Stimulated activated CD8-positive, alpha-beta memory T cell treated with anti-CD3 and anti-CD28 coated beads, Interleukin-2, amount 100 ng/mL, for 48 hours (primary cell): Measurements from ENCODE around the gene ARSB.

Experiments
- DNase-seq, 2 donors: peaks; one replicate each; pipeline ENCODE4 v3.0.0-alpha.2; 2020; ENCODE audit warnings: low read depth in 2 of 2

The ARSB gene

DNA sequence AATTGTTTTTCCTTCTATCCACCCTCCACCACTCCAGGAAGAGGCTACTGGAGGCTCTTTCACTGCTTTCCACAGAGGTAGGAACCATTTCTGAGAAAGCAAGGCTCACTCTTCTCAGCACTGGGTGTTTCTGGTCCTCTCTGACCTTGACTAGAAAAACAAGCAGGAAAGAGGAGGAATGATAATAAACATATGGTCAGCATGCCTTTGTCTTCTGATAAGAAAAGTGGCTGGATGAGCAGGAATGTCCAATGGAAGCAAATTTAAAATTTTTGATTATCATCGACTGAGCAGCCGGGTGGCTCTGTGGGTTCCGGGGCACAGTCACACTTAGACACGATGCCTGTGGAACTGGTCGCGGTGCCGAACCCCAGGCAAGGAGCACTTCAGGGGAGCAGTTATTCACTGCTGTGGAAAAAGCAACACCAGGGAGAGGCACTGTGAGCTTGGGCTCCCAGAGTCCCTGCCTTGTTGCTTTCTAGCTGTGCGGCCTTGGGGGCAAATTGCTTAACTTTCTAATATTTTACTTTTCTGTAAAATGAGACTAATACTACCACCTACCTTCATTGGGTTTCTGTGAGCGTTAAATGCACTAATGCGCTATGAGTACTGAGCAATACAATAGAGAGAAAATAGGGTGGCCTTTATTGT, 179.5 kb downstream of the ARSB start:
- DNase-seq: no peak

DNA sequence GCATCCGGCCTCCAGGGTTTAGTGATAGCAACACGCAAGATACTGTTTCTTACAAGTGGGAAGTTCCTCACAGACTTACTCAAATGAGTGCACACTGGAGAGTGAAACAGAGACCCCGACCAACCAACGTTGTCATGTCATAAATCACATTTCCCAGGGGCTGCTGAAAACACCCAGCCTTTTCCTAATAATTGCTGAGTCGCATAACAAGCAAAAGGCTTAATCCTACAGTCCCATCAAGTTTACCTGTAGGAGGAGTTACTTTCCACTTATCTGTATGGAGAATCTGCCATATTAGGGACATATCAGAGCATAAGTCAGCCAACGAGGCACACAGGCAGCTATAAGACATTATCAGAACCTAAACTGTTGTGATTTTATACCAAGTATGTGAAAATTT, 180.1 kb downstream of the ARSB start:
- DNase-seq: no peak

DNA sequence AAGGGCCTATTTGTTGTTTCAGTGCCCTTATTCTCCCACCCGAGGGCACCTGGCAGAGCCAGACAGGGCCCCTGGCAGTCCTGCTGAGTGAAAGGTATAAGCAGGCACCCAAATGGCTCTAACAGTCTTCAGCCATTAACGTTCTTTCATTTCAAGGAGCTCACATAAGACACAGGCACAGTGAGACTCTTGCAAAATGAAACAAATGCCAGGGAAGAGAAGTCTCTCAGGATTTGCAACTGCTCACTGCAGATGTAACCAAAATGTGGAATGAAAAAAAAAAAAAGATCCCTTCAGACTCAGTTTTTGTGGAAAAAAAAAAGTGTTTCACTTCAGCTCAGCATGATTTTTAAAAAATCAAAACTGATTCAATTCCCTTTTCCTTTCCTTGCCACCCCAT, 181.2 kb downstream of the ARSB start:
- no peak for DNase-seq

DNA sequence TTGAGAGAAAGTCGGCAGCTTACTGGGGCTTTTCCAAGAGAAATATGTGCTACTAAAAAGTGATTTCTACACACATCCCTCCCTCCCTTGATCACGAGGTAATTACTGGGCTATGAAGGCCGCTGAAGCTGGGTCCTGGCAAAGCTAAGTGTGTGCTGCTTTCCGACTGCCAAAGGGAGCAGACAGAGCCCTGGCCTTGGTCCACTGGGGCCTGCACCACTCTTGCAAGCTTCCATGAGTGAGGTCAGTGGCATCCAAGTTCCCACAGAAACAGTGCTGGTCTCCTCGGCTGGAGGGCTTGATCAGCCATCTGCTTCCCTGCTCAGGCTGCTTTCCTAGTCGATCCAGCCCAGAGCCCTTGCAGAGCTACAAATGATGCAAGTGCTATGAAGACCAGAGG, 181.8 kb downstream of the ARSB start:
- no peak for DNase-seq

DNA sequence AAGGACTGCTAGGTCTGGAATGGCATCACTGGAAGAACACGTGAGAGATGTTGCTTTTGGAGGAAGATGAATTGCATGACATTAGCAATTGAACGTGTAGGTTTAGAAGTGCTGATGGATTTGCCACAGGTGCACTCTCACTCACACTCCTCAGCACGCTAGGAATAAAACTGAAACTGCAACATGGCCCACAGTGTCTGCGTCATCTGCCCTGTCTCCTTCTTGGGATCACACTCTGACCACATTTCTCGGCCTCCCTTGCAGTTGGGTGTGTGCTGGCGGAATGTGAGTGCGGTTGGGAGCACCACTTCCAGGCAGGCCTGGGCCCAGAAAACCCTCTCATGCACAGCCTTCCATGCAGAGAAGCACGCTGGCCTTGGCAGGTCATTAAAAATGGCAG, 183.7 kb downstream of the ARSB start:
- no peak for DNase-seq

DNA sequence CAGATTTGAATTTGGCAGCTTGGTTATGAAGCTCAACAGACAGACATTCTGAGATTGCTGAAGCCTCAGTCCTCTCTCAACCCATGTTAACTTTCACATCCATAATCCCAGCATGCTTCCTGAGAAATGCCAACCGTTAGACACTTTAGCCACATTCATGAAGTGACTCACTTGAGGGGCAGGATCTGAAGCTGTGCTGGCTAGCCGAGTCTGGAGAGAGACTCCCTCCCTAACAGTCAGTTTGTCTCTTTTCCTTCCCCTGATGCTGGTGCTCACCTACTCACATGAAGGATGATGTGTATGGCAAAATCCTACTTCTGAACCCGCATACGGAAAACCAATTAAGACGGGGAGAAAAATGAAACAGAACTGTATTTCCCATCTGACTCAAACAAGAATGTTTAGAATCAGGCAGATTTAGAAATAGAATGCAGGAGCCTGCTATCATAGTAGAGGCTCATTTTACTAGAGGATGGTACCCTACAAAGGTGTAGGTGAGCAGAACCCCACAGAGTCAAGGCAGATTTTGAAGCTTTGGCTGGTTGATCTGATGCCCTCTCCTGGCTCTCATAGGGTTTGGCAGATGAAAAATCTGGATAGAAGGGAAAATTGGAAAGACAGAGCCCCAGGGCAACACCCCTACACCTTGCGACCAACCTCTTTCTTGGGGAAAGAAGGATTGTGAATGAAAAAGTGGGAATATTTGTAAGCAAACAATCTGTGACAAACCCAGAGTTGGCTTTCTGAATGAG, 185.7 kb downstream of the ARSB start:
- no peak for DNase-seq

DNA sequence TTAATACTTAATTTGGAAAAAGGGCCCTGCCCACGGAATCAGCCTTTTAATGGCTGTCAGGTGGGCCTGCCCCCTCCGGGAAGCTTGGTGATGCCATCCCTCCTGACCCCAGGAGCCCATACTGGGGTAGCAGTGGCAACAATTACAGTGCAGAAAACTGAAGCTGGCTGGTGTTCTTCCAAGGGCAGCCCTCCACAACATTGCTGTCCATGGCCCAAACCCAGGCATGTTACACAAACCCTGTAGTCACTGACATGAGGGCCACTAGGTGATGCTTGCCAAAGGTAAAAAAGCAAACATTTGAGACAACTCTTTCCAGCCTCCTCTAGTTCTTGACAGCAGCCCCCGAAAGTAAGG, 186.5 kb downstream of the ARSB start:
- no peak for DNase-seq

DNA sequence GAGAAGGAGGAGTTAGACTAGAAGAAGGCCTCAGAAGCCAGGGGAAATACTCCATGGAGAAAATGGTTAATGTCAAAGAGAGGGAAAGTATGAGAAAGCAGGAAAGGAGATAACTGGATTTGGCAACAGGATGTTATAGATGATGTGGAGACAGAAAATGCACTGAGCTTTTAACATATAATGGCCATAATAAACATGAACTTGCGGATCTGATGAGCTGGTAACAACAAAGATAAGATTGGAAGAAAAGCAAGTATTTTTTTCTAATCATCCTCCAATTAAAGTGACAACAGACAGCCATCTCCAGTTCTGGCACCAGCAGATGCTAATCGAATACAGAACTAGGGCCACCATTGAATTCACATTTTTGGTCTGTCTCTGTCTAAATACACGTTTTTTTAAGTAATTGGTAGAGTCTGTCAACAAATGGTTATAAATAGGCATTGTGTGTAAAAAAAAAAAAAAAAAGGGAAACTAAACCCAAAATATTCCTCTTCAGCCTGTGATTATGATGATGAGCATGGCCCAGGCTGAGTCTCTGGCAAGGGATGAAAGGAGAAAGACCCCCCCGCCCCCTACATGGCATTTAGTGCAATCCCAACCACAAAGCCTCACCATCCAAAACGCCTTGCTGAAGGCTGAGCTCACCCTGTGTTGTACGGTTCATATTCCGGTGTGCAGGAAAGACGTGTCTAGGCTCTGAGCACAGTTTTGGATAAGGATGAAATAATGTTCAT, 187.0 kb downstream of the ARSB start:
- no peak for DNase-seq

DNA sequence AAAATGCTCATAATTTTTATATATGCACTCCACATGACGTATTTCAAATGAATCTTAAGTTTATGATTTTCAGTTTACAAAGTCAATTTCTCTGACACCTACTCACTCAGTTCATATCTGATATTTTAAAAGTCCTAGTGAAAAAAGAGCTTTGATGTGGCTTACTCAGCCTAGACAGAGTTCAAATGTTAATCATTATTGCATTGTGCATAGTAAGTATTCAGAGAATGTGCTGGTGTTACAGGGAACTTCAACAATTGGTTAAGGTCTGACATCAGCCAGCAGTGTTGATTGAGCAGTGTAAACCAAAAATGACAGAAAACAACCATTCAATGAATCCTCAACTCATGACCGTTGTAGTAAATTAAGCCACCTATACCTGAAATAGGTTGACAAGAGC, 189.4 kb downstream of the ARSB start:
- no peak for DNase-seq

DNA sequence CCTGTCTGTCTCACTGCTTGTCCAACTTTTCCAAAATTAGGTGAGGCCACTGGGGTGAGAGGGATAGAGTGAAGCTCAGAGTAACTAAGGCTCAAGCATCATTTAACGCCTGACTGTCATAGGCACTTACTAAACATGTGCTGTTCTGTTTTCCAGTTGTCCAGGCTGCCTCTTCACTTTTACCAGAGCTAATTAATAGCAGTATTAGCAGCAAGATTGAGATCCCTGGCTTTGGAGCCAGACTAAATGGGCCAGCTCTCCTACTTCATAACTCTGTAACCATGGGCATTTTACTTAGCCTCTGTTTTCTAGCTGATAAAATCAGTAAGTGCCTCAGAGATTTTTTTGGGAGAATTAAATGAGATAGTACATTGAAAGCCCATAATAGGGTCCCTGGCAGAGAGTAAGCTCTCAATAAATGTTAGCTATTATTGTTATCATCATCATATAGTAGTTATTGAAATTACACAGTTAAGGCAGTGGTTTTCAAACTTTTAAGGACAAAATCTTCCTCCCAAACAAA, 190.4 kb downstream of the ARSB start:
- DNase-seq: no peak

DNA sequence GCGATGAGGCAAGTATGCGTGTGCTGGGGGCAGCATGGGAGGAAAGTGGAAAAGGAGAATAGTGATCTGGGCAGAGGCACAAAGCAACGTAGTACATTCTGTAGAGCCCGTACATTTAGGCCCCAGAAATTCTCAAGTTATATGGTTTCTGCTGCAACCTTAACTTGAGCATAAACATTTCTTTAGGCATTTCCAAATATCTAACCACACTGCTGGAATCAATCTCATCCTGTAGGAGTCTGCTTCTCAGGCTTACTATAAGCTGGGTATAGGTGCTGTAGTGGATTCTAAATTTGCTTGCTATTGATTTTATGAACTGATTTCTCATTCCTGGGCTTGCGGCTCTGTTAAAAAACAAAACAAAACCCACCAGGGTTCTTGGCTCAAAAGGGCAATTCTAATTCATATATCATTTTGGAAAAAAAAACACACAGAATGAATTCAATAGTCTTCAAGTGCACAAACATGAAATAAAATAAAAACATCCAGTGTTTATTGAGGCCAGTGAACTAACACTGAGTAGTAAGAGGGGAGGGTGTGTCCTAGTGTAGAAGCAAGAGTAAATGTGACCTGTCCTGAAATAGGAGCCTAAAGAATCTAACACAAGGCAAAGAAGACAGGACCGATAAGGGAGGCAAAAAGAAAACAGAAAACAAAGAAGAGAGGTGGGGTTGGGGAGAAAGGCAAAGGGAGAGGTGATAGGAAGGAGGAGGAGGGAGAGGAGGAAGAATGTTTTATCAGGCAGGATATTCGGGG, 191.0 kb downstream of the ARSB start:
- DNase-seq: no peak

DNA sequence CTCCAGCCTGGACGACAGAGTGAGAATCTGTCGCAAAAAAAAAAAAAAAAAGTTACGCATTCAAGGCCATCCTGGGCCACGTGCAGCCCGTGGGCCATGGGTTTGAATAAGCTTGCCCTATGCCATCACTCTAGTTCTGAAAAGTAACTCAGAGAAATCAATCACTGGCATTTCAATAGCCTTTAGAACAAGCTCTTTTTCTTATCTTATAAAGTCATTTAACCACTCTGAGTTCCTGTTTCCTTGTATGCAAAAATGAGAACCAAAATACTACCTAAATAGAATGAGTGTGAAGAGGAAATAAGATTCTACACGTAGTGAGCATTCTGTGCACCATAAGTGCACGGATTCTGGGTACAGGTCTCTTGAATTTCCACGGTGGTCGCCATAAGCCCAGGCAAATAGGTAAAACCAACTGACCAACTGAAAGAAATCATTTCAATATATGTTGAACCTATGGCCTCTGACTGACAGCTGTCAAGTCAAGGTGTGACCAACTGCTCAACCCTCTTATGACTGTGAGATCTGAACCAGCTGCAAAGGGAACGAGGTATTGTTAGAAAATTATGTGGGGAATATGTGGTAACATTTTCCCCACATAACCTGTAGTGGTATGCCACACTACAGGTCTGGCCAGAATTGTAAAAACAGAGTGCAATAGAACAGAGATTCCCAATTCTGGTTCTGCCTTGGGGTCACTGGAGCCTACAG, 192.6 kb downstream of the ARSB start:
- no peak for DNase-seq

DNA sequence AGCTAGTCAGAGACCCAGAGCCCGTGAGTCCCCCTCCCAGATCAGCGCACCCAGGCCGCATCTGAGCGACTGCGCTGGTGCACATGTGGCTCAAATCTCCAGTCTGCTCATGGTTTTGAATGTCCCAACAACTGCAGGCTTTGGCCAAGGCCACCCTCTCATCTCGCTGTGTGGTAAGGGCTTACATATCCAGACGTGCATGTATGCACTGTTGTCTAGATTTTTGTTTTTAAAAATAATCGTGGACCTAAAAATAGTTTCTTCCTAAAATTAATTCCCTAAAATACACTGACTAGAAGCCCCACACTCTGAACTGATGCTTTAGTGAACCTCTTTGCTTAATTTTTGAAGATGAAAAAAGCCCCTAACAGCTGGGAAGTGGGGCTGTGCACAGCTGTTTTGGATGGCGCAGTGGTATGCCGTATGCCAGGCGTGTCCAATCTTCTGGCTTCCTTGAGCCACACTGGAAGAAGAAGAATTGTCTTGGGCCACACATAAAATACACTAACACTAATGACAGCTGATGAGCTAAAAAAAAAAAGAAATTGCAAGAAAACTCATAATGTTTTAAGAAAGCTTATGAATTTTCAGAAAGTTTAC, 193.5 kb downstream of the ARSB start:
- DNase-seq: no peak

DNA sequence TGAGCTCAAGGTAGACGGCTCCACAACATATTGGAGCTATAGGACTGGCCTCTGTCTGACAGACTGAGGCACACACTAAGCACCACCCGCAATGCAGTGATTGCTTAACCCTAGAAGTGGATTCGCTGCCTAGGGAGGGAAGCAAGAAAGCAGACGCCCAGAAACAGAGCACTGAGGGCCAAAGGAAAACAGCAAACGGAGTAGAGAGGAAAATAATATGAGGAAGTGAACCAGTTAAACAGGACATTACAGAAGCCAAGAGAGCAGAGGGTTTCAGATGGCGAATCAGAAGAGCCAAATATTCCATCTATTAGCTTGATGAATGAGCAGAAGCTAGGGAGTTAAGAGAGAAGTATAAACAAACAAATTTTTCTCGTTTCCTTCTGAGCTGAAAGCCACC, 197.3 kb downstream of the ARSB start:
- DNase-seq: no peak

DNA sequence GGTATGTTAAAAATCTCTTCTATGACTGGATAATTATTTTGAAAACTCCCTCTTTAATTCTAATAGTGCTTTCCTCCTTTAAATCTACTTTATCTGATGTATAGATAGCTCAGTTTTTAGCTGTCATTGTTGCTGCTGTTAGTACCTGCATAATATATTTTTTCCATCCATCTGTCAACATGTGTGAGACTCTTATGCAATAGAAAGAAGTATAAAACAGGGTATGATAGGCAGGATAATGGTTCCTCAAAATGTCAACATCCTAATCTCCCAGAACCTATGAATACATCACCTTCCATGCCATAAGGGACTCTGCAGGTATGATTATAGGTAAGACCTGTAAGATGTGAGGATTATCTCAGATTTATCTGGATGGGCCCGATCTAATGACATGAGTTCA, 199.7 kb downstream of the ARSB start:
- no peak for DNase-seq

DNA sequence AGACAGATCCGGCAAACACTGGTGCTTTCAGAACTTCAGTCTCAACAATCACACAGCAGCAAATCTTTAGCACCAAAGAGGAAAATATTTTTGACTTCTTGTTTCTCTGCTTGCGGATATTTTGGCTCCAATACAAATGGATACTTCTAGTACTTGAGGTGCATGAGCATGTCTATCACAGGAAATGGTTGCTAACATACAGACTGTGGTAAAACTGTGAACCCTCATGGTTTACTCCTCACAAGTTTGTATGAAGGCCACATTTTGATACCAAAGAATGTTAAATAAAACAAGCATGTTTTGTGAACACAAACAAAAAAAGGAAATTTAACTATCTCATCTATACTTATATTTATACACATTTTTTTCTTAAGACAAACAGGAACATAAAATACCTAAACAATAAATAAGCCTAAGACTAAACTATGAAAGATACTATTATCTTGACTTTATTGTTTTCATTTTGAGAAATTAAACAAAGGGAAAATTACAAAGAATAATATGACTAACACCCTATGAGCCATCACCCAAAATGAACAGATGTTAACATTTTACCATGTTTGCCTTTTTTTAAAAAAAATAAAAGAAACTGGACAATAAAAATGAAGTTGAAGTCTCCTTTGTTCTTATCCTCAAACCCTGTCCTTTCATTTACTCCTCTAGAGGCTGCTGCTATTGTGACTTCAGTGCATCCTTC, 201.5 kb downstream of the ARSB start:
- no peak for DNase-seq

DNA sequence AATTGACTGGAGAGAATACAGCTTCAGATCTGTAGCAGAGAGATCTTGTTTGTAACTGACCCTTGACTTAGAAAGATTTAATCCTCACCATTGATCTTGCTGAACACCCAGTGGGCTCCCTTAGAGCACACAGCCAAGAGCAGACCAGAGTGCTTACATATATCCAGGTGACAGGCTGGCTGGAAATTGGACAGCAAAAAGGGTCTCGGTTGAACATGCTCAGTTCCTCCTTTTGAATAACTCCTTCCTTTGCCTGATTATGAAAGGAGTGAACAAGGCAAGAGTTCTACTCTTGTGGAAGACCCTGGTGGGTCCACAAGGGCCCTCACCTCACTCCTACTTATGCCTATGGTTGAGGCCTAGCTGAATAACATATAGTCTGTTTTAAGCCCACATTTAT, 202.4 kb downstream of the ARSB start:
- DNase-seq: no peak

DNA sequence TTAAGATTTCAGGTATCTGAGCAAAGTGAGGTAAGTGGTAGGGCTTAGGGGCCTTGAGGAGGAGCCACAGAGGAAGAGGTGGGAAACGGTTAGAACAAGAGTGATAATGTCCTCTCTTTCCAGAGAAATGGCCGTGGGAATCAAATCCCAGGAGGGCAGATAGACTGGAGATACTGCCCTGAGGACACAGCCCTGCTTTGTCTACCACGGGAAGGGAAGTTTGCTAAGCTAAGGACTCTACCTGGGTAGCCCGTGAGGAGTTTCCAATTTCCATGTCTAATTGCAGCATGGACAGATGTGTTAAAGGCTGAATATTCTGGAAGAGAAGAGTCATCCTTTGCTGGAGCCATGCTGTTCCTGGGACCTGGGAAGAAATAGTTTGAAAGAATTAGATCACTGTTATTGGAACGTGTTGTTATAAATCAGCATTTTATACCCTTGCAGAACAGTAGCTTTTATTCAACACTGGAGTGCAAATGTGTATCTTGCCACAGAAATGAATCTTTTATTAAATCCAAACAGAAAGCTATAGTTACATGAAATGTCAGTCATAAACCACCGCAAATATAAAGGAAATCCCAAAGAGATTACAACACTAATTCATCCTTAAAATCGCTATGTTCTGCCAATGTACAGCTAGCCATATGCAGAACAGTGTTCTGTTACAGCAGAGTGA, 203.4 kb downstream of the ARSB start:
- DNase-seq: no peak

DNA sequence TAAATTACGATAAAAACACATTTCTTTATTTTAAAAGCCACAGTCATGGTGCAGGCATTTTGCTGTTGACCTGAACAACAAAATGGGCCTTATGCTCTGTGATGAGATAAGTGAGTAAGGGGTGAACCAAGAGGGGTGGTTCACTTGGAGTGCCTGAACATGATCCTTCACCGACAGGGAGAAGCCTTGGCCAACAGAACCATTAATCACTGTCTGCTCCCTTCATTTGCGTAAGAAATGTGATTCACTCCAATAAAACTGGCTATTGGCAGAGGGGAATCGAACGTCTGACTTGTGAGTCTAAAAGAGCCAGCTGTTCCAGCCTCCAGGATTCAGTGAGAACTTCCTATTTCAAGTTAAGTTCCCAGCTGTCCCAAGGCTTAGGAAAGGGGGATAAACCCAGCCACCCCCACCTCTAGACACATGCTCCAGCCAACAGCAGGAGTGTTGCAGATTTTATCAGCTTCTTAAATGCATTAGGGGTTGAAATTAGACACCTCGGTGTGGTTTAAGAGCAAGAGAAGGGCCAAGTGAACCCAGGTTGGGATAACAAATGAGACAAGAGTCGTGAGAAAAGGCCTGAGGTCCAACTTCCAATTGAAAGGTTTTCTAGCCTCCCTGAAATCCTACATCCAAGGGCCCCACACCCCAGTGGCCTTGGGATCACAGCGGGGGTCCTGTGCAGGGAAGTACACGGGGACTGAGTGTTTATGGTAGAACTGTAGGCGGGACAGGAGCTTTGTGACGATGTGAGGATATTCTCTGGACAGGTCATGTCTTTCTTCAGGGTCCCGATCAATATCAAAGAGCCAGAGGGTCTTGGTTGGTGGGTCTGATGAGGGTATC, 205.1 kb downstream of the ARSB start:
- DNase-seq: no peak
